Activated CD4-positive, alpha-beta T cell treated with anti-CD3 and anti-CD28 coated beads, Interleukin-2, amount 50 U/mL, for 16 hours (primary cell): ENCODE data around the gene SPAG16.

ENCODE experiments used
- DNase-seq: peaks from one replicate; pipeline ENCODE4 v3.0.0-alpha.2; 2020

SPAG16 gene

GRCh38 chr2:214311931-214312749 is 1027.9 kb downstream of the SPAG16 start:
- DNase-seq: no peak

- no peak for DNase-seq
These were observed 1031.1 kb downstream of the SPAG16 start for GRCh38 chr2:214315324-214315723.

- DNase-seq: no peak
These were observed 1035.9 kb downstream of the SPAG16 start for GRCh38 chr2:214320211-214320610.

- no peak for DNase-seq
These were observed 1038.4 kb downstream of the SPAG16 start for GRCh38 chr2:214322662-214323061.

- no peak for DNase-seq
These were observed 1041.1 kb downstream of the SPAG16 start for GRCh38 chr2:214325404-214325803.

GRCh38 chr2:214328941-214329340 is 1044.7 kb downstream of the SPAG16 start:
- DNase-seq: no peak

- no peak for DNase-seq
These were observed 1057.4 kb downstream of the SPAG16 start for GRCh38 chr2:214341646-214342045.

- no peak for DNase-seq
These were observed 1074.2 kb downstream of the SPAG16 start for GRCh38 chr2:214358506-214358905.

GRCh38 chr2:214361116-214361515 is 1076.9 kb downstream of the SPAG16 start:
- DNase-seq: no peak

GRCh38 chr2:214365549-214365948 is 1081.3 kb downstream of the SPAG16 start:
- DNase-seq: no peak

- no peak for DNase-seq
These were observed 1082.9 kb downstream of the SPAG16 start for GRCh38 chr2:214367171-214367570.

GRCh38 chr2:214376618-214377285 is 1092.5 kb downstream of the SPAG16 start:
- no peak for DNase-seq

GRCh38 chr2:214377286-214377624 is 1093.0 kb downstream of the SPAG16 start:
- no peak for DNase-seq

GRCh38 chr2:214378455-214379103 is 1094.3 kb downstream of the SPAG16 start:
- no peak for DNase-seq

- no peak for DNase-seq
These were observed 1095.0 kb downstream of the SPAG16 start for GRCh38 chr2:214379227-214379626.

GRCh38 chr2:214380681-214381080 is 1096.4 kb downstream of the SPAG16 start:
- no peak for DNase-seq

GRCh38 chr2:214382229-214382628 is 1098.0 kb downstream of the SPAG16 start:
- no peak for DNase-seq

- no peak for DNase-seq
These were observed 1102.5 kb downstream of the SPAG16 start for GRCh38 chr2:214386720-214387119.

GRCh38 chr2:214389334-214389733 is 1105.1 kb downstream of the SPAG16 start:
- no peak for DNase-seq

- no peak for DNase-seq
These were observed 1109.5 kb downstream of the SPAG16 start for GRCh38 chr2:214393796-214394195.

GRCh38 chr2:214395040-214395439 is 1110.8 kb downstream of the SPAG16 start:
- no peak for DNase-seq

GRCh38 chr2:214401580-214401979 is 1117.3 kb downstream of the SPAG16 start:
- DNase-seq: no peak

- no peak for DNase-seq
These were observed 1126.0 kb downstream of the SPAG16 start for GRCh38 chr2:214410128-214410775.
